Effector memory CD4-positive, alpha-beta T cell (primary cell): ENCODE measurements around the gene PAPSS2.
"Not testable (repeated sequence)": the region's sequence is repeated elsewhere in the genome, so short reads cannot be mapped to it uniquely, and the experiment has no call there.

Source experiments
- DNase-seq, 3 donors: peaks; one replicate each; pipeline ENCODE4 v3.0.0-alpha.2; 2020
- H3K27ac ChIP-seq: 2 replicates; pipeline ENCODE4 v1.7.0; 2013; ENCODE audit warnings: mild to moderate bottlenecking, low read length, moderate library complexity; ENCODE audit not compliant: insufficient read depth, poor library complexity, severe bottlenecking
- H3K27me3 ChIP-seq: replicated peaks from 2 replicates; pipeline ENCODE4 v1.7.0; 2013; ENCODE audit warnings: mild to moderate bottlenecking, low read length; ENCODE audit not compliant: insufficient read depth, control insufficient read depth, poor library complexity, severe bottlenecking
- H3K36me3 ChIP-seq: 2 replicates; pipeline ENCODE4 v1.7.0; 2013; ENCODE audit warnings: mild to moderate bottlenecking, low read length, moderate library complexity; ENCODE audit not compliant: control insufficient read depth, insufficient read depth
- H3K4me1 ChIP-seq: 2 replicates; pipeline ENCODE4 v1.7.0; 2013; ENCODE audit warnings: low read length, mild to moderate bottlenecking; ENCODE audit not compliant: control insufficient read depth, insufficient read depth, poor library complexity, severe bottlenecking
- H3K4me3 ChIP-seq: 2 replicates; pipeline ENCODE4 v1.7.0; 2013; ENCODE audit warnings: low read length, low read depth, mild to moderate bottlenecking; ENCODE audit not compliant: insufficient read depth, poor library complexity, severe bottlenecking
- H3K9me3 ChIP-seq: 2 replicates; pipeline ENCODE4 v1.7.0; 2013; ENCODE audit warnings: mild to moderate bottlenecking, low read length, moderate library complexity; ENCODE audit not compliant: control insufficient read depth

The PAPSS2 gene

DNA sequence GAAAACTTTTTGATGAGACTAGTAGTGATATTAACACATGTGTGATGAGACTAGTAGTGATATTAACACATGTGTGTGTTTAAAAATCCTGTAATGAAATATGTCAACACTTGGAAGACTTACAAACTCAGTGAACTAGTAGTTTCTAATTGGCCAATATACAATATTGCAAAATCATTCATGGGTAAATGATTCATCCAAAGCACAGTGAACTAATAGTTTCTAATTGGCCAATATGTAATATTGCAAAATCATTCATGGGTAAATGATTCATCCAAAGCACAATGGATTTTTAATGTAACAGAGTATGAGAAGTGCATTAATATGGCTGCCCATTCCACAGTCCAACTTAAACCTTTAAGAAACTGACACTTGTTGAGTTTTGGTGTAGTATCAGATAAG is 80.6 kb downstream of the PAPSS2 start:
- DNase-seq = no peak
- Histone ChIP-seq H3K27me3 (no peaks in the 10 kb centered on the region), H3K9me3 (no peaks in the 10 kb centered on the region), H3K36me3 (no peaks in the 10 kb centered on the region), H3K27ac (no peak overlapping the region), H3K4me3 (no peak overlapping the region), H3K4me1 (no peaks in the 10 kb centered on the region)

GRCh38 chr10:87742992-87743610 is 83.4 kb downstream of the PAPSS2 start:
- not testable (repeated sequence) for DNase-seq, H3K4me3 ChIP-seq, H3K4me1 ChIP-seq, H3K27me3 ChIP-seq, H3K9me3 ChIP-seq, H3K27ac ChIP-seq, H3K36me3 ChIP-seq

GRCh38 chr10:87744606-87745005 is 84.9 kb downstream of the PAPSS2 start:
- H3K27me3 ChIP-seq = no peaks in the 10 kb centered on the region
- H3K4me3 ChIP-seq = no peak overlapping the region
- no peaks in the 10 kb centered on the region for H3K4me1 ChIP-seq
- DNase-seq = no peak
- H3K27ac ChIP-seq = no peak overlapping the region
- no peaks in the 10 kb centered on the region for H3K9me3 ChIP-seq
- no peaks in the 10 kb centered on the region for H3K36me3 ChIP-seq

DNA sequence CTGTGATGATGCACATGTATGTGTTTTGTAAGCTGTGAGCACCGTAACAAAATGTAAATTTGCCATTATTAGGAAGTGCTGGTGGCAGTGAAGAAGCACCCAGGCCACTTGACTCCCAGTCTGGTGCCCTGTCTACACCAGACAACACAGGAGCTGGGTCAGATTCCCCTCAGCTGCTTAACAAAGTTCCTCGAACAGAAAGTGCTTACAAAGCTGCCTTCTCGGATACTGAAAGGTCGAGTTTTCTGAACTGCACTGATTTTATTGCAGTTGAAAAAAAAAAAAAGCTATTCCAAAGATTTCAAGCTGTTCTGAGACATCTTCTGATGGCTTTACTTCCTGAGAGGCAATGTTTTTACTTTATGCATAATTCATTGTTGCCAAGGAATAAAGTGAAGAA is 87.2 kb downstream of the PAPSS2 start:
- Histone ChIP-seq H3K4me1 (no peaks in the 10 kb centered on the region), H3K9me3 (no peaks in the 10 kb centered on the region), H3K27me3 (no peaks in the 10 kb centered on the region), H3K27ac (no peak overlapping the region), H3K36me3 (no peaks in the 10 kb centered on the region), H3K4me3 (no peak overlapping the region)
- DNase-seq = no peak

DNA sequence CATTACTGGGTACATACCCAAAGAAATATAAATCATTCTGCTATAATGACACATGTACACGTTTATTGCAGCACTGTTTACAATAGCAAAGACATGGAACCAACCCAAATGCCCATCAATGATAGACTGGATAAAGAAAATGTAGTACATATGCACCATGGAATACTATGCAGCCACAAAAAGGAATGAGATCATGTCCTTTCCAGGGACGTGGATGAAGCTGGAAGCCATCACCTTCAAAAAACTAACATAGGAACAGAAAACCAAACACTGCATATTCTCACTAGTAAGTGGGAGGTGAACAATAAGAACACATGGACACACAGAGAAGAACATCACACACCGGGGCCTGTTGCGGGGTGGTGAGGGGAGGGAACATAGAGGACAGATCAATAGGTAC is 88.6 kb downstream of the PAPSS2 start:
- not testable (repeated sequence) for H3K27me3 ChIP-seq, H3K9me3 ChIP-seq, DNase-seq, H3K4me3 ChIP-seq, H3K36me3 ChIP-seq, H3K4me1 ChIP-seq, H3K27ac ChIP-seq

DNA sequence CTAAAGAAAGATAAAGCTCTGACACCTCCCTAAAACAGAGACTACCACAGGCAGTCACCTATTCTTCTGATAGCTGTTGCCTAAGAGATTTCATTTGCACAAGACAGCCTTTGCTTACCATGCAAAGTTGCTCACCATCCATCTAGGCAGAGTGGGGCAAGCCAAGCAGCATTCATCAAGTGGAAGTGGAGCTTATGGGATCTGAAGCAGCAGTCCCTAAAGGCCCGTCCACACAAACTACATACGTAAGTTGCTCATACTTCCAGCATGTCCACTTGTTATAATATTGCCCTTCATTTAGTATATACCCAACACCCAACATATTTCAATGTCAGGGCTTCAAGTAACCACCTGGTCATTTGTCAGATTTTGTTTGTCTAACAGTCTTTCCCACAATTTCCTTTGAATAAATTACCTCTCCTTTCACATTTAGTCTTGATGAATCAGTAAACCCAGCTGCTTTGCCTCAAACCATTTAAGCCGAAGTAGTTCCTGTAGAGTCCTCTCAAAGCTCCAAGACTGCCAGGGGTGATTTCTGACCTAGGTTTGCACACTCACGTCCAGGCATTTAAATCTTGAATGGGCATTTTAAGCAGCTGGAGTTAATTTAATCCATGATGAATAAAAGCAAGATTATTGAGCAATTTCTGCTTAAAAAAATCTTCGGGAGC is 90.5 kb downstream of the PAPSS2 start:
- DNase-seq = no peak

DNA sequence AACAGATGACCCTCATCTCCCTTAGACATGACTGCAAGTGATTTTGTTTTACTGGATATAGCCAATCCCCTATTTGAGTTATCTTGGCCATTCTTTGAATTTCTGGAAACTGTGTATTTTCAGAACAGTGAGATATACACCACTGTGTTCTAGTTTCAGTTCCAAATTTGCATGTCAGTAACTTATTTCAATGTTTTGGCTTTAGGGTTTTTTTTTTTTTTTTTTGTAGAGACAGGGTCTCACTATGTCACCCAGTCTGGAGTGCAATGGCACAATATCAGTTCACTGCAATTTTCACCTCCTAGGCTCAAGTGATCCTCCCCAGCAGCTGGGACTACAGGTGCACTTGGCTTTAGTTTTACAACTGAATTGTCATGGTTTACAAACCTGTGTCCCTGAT is 91.1 kb downstream of the PAPSS2 start:
- Histone ChIP-seq H3K4me3 (no peak overlapping the region), H3K36me3 (peaks cover 10% of the 10 kb centered on the region), H3K4me1 (no peaks in the 10 kb centered on the region), H3K27me3 (no peaks in the 10 kb centered on the region), H3K9me3 (no peaks in the 10 kb centered on the region), H3K27ac (no peak overlapping the region)
- no peak for DNase-seq

More for the DNA sequence above, 90.5 kb downstream of the PAPSS2 start:
- Histone ChIP-seq H3K4me3 (no peak overlapping the region), H3K9me3 (no peaks in the 10 kb centered on the region), H3K36me3 (peaks cover 9% of the 10 kb centered on the region), H3K4me1 (no peaks in the 10 kb centered on the region), H3K27me3 (no peaks in the 10 kb centered on the region), H3K27ac (no peak overlapping the region)

DNA sequence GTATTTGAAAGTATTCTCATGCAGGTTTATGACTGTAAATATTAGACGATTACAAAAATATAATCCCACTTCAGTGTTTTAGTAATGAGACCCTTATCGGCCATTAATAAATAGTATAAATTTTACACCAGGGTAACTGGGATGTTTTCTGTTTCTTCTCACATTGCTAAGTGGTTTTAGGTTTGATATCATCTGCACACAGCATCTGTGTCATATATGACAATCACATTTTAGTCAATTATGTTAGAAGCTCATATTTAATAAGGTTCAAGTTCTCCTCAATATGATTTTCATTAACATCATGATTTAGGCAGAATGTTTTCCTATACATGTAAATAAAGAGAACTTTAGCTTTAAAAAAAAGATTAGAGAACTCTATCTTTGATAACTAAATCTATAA is 91.6 kb downstream of the PAPSS2 start:
- Histone ChIP-seq H3K27me3 (no peaks in the 10 kb centered on the region), H3K4me1 (no peaks in the 10 kb centered on the region), H3K4me3 (no peak overlapping the region), H3K36me3 (peaks cover 11% of the 10 kb centered on the region), H3K9me3 (no peaks in the 10 kb centered on the region), H3K27ac (no peak overlapping the region)
- DNase-seq = no peak

DNA sequence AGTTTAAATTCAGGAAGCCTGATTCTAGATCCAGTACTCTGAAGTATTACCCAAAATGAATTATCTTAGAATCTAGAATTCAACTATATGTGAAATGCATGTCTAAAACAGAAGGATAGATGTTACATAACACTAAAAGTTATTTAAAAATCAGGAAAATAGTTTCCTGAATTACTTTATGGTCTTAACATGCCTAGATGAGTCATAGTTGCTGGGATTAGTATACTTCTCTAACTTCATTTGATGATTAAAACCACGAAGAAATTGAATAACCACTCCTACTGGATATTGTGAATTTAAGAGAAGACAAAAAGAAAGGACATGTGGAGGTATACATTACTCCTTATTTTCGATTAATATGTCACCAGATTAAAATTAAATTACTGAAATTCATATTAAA is 92.9 kb downstream of the PAPSS2 start:
- peaks cover 15% of the 10 kb centered on the region for H3K36me3 ChIP-seq
- H3K27me3 ChIP-seq = no peaks in the 10 kb centered on the region
- DNase-seq = no peak
- no peak overlapping the region for H3K4me3 ChIP-seq
- H3K27ac ChIP-seq = no peak overlapping the region
- no peaks in the 10 kb centered on the region for H3K9me3 ChIP-seq
- H3K4me1 ChIP-seq = no peaks in the 10 kb centered on the region

DNA sequence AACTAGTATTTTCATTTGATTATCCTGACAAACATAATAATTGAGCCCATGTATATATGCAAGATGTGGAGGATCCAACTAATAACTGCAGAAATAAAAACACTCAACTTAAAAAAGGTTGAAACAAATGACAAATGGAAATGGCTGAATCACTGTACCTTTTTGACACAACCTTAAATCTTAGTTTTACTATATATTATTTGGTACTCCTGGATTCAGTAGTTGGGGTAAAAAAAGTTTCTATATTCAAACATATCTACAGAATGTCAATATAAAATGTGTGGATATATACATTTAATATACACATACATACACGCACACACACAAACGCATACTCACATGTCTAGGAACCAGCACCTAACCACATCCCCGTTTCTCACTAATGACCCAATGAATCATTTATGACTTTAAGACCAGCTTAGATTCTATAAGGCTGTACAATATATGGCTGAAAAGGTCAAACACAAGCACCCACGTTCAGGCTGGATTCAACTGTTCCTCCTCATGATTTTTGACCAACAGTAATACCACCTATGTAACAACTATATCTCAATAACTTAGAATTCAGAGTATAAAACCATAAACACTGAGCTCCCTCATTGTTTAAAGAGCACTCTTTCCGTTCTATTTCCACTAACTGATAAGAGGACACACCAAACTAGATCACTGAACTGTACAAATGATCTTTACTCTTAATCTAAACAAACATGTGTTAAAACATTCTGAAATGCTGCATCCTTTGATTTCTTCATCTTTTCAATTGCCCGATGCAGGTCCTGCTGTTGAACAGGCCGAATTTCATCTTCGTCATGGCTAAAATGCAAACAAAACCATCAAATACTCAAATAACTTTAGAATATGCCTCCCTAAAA is 94.6 kb downstream of the PAPSS2 start:
- Histone ChIP-seq H3K4me1 (no peaks in the 10 kb centered on the region), H3K9me3 (no peaks in the 10 kb centered on the region), H3K36me3 (peaks cover 15% of the 10 kb centered on the region), H3K27ac (no peak overlapping the region), H3K4me3 (no peak overlapping the region), H3K27me3 (no peaks in the 10 kb centered on the region)
- no peak for DNase-seq
